K562 (cell line): ENCODE measurements around the gene ARHGAP15. TPM values are rescaled to one million over a fixed set of nuclear protein-coding genes. Genes with fewer than 3 reads are reported as not detected.

Source experiments
- ATAC-seq: fragments of 200-7000 bp; cut with Tn5 transposase; 3 replicates; pipeline ENCODE4 v1.9.1; 2020; ENCODE audit warnings: moderate library complexity
- BruUV-seq: library from RNA; stranded (reverse); fragments of 400-500 nt; replicated peaks from 2 replicates; lab custom pipeline; 2021; lab: Mats Ljungman, UMichigan
- CTCF ChIA-PET: fragments of 300-600 bp; formaldehyde crosslinking; extraction: SDS; loops from one replicate; lab custom pipeline; 2021; ENCODE audit warnings: low intra/inter-chr PET ratio; lab: Yijun Ruan, JAX
- POLR2A ChIA-PET: fragments of 300-600, 350-650 bp; sonication (Branson Sonifier 250); formaldehyde crosslinking; extraction: SDS; loops from one replicate; lab custom pipeline; 2021; ENCODE audit warnings: antibody characterized with exemption, inconsistent platforms; lab: Yijun Ruan, JAX
- DNase-seq, 4 experiments: peaks; one replicate each; pipeline versions ENCODE4 v3.0.0 to v3.0.0-alpha.2; 2011 to 2018; ENCODE audit warnings: low spot score in 3 of 4, mixed read lengths in 3 of 4; ENCODE audit errors: extremely low read depth in 1 of 4
- FAIRE-seq: peaks from 2 replicates; lab custom pipeline; 2011; peaks lifted over from hg19 to GRCh38; lab: Jason Lieb, UNC
- H2AFZ ChIP-seq: 2 replicates; pipeline ENCODE4 v1.6.0; 2011; ENCODE audit warnings: low read depth, low read length, control low read depth, inconsistent platforms
- H3K27ac ChIP-seq: fragments of 200-600 bp; 3 replicates; pipeline ENCODE4 v1.8.0; 2011; ENCODE audit warnings: low read depth, mild to moderate bottlenecking, control low read depth, inconsistent platforms, low read length, moderate library complexity, mixed read lengths; ENCODE audit errors: extremely low read depth
- H3K27me3 ChIP-seq, 2 experiments: fragments of 300-600 bp in 1 of 2; 2 replicates in 1 of 2; 3 replicates in 1 of 2; pipeline versions ENCODE4 v1.6.0 to v1.8.0; 2011; ENCODE audit warnings: inconsistent platforms in 2 of 2, low read length in 2 of 2, mild to moderate bottlenecking in 1 of 2, mixed read lengths in 1 of 2, moderate library complexity in 1 of 2; ENCODE audit not compliant: control insufficient read depth in 2 of 2, insufficient read depth in 2 of 2
- H3K36me3 ChIP-seq: fragments of 300-600 bp; 3 replicates; pipeline ENCODE4 v1.8.0; 2011; ENCODE audit warnings: mild to moderate bottlenecking, low read length, inconsistent platforms; ENCODE audit not compliant: control insufficient read depth, insufficient read depth
- H3K4me1 ChIP-seq, 2 experiments: fragments of 200-600 bp in 1 of 2; replicated peaks in 1 of 2; 2 replicates in 1 of 2; 3 replicates in 1 of 2; pipeline versions ENCODE4 v1.5.1 to v1.8.0; 2011; ENCODE audit warnings: inconsistent platforms in 2 of 2, low read length in 2 of 2, mild to moderate bottlenecking in 1 of 2, mixed read lengths in 1 of 2, moderate library complexity in 1 of 2; ENCODE audit not compliant: control insufficient read depth in 2 of 2, insufficient read depth in 2 of 2
- H3K4me2 ChIP-seq: 2 replicates; pipeline ENCODE4 v1.6.1; 2011; ENCODE audit warnings: low read length, control low read depth, inconsistent platforms, mixed read lengths; ENCODE audit not compliant: insufficient read depth
- H3K4me3 ChIP-seq: fragments of 200-600 bp; sonication (generic), shearing (Covaris generic); 2 replicates; pipeline ENCODE4 v1.5.1; 2016; ENCODE audit warnings: control low read depth, inconsistent platforms
- H3K79me2 ChIP-seq: fragments of 200-600 bp; 3 replicates; pipeline ENCODE4 v1.8.0; 2011; ENCODE audit warnings: low read length, inconsistent platforms; ENCODE audit not compliant: control insufficient read depth, insufficient read depth
- H3K9ac ChIP-seq, 2 experiments: 2 replicates each; pipeline versions ENCODE4 v1.6.0 to v1.6.1; 2011; ENCODE audit warnings: low read depth in 2 of 2, low read length in 2 of 2, control low read depth in 1 of 2, inconsistent platforms in 1 of 2, mild to moderate bottlenecking in 1 of 2, mixed read lengths in 1 of 2; ENCODE audit not compliant: insufficient read depth in 1 of 2
- H3K9me1 ChIP-seq: one replicate; pipeline ENCODE4 v1.6.0; 2011; ENCODE audit warnings: inconsistent platforms, mild to moderate bottlenecking, low read length, moderate library complexity; ENCODE audit not compliant: control insufficient read depth, insufficient read depth
- H3K9me3 ChIP-seq: replicated peaks from 2 replicates; pipeline ENCODE4 v1.5.1; 2011; ENCODE audit warnings: low read depth, low read length, inconsistent platforms; ENCODE audit not compliant: control insufficient read depth, insufficient read depth
- H4K20me1 ChIP-seq: replicated peaks from 2 replicates; pipeline ENCODE4 v1.6.1; 2011; ENCODE audit warnings: low read length, inconsistent platforms, mixed read lengths; ENCODE audit not compliant: control insufficient read depth, insufficient read depth
- DMBX1 ChIP-seq: fragments of 250-450 bp; sonication (Bioruptor Pico); IDR thresholded peaks from 2 replicates; pipeline ENCODE4 v1.8.0; 2022; ENCODE audit warnings: inconsistent platforms, mild to moderate bottlenecking, moderate library complexity, borderline replicate concordance
- PHTF2 ChIP-seq: fragments of 250-450 bp; sonication (Bioruptor Pico); IDR thresholded peaks from 2 replicates; pipeline ENCODE4 v1.5.0; 2021; ENCODE audit warnings: mild to moderate bottlenecking
- TAF7 ChIP-seq: fragments of 450-650 bp; IDR thresholded peaks from 2 replicates; pipeline ENCODE4 v1.6.1; 2016; ENCODE audit warnings: missing genetic modification characterization, missing compliant biosample characterization
- TFAM ChIP-seq: fragments of 250-450 bp; sonication (Bioruptor Pico); conservative IDR thresholded peaks from 2 replicates; pipeline ENCODE4 v1.5.0; 2021; ENCODE audit warnings: mild to moderate bottlenecking, moderate library complexity
- ZNF140 ChIP-seq: fragments of 250-450 bp; sonication (Bioruptor Pico); IDR thresholded peaks from 2 replicates; pipeline ENCODE4 v1.8.0; 2021; ENCODE audit warnings: moderate library complexity, mild to moderate bottlenecking, inconsistent platforms
- ZNF263 ChIP-seq: sonication (generic); formaldehyde crosslinking; IDR thresholded peaks from 2 replicates; pipeline ENCODE4 v1.8.0; 2022; ENCODE audit warnings: mild to moderate bottlenecking, missing genetic modification reagents, borderline replicate concordance
- WGBS: fragments of 100-300 bp; shearing (Covaris generic); methylation state at CpG from one replicate; pipeline ENCODE4 v1.1.6; 2016; ENCODE audit warnings: low coverage, mixed read lengths; ENCODE audit not compliant: insufficient coverage; ENCODE audit errors: missing lambda C conversion rate; 5-methylcytosine and 5-hydroxymethylcytosine counted together
- in situ Hi-C: fragments of 300-500 bp; cut with MboI; formaldehyde crosslinking; loops from 4 replicates; pipeline ENCODE4 v1.15.0; 2018; ENCODE audit warnings: inconsistent platforms, mixed read lengths
- intact Hi-C: fragments of 100-400 bp; cut with micrococcal nuclease; formaldehyde crosslinking; loops from 2 replicates; pipeline ENCODE4 v1.14.2; 2022
- polyA plus RNA-seq, 8 experiments: library from polyadenylated mRNA; depleted of rRNA in 4 of 8; stranded (reverse) in 5 of 8; unstranded in 3 of 8; fragments of >200 nt; fragmentation: Nextera tagmentation in 2 of 8; fragmentation: Illumina TruSeq in 1 of 8; extraction: Ambion mirVana in 2 of 8; extraction: Trizol in 1 of 8; gene quantifications; 2 replicates each; pipeline versions ENCODE4 v1.2.1 to v1.2.3, GENCODE V29; 2011 to 2014; ENCODE audit warnings: inconsistent platforms in 1 of 8, missing spikeins in 1 of 8
- total RNA-seq, 7 experiments: library from RNA; depleted of rRNA in 6 of 7; stranded (reverse); fragments of >200 nt in 6 of 7; fragmentation: Illumina TruSeq in 2 of 7; extraction: Trizol in 2 of 7; gene quantifications; 2 replicates each; pipeline versions ENCODE4 v1.2.1 to v1.2.3, GENCODE V29; 2011 to 2021; ENCODE audit warnings: low replicate concordance in 1 of 7
- TF ChIP-seq, protein P1 (sequence below): sonication (generic); formaldehyde crosslinking; IDR thresholded peaks from 2 replicates; pipeline ENCODE4 v1.8.1; 2022; ENCODE audit warnings: missing genetic modification reagents

The ARHGAP15 gene
- total and polyA plus RNA-seq, 9 of the 15 experiments (the other 6 are each of a cell fraction or from before 2014, with no cell fraction given) = 1.5 to 17.9 (median 7.9) TPM

DNA sequence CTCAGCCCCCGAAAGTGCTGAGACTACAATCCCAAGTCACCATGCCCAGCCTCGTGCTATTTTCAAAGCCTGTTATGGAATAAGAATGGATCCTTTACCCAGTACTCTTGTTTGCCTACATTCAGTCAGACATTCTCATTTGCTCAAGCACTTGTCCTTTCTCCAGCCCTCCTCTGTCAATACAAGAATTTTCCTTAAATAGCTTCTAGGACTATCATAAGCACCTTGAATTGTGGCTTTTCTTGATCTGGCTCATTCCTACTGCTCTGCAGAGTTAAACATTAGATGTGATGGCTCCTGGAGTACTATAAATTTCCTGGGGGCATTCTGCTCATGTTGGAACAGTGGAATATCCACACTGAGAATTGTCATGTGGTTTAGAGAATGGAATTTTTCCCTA, 506.1 kb downstream of the ARHGAP15 start:
- in situ Hi-C loops (no loop called here), intact Hi-C loops (no loop called here)
- DNase-seq (no peak), FAIRE-seq (no peak), ATAC-seq (no peak)
- Histone ChIP-seq H3K4me3 (no peak overlapping the region), H4K20me1 (no peaks in the 10 kb centered on the region), H3K4me2 (no peak overlapping the region), H3K9me1 (no peaks in the 10 kb centered on the region), H3K4me1 (no peaks in the 10 kb centered on the region), H3K9me3 (no peaks in the 10 kb centered on the region), H3K36me3 (no peaks in the 10 kb centered on the region), H3K79me2 (no peaks in the 10 kb centered on the region), H2AFZ (no peak overlapping the region), H3K27me3 (no peaks in the 10 kb centered on the region), H3K9ac (no peak overlapping the region), H3K27ac (no peak overlapping the region)
- BruUV-seq = no TSS peak
- POLR2A ChIA-PET = no interaction called here
- 19% methylated on average over 2 of the region's 2 CpGs for whole genome bisulfite sequencing
- CTCF ChIA-PET = interaction anchor here (0.6 kb wide), 1 partner anchor 156 kb away, joined by 4 read pairs; no protein-coding TSS in a partner anchor
- TF ChIP-seq ZNF263 (CRISPR knock-in tag) (no peak), TAF7 (no peak), ZNF140 (CRISPR knock-in tag) (no peak), DMBX1 (CRISPR knock-in tag) (no peak), TFAM (CRISPR knock-in tag) (no peak), PHTF2 (CRISPR knock-in tag) (no peak)
- TF ChIP-seq, protein P1, sequence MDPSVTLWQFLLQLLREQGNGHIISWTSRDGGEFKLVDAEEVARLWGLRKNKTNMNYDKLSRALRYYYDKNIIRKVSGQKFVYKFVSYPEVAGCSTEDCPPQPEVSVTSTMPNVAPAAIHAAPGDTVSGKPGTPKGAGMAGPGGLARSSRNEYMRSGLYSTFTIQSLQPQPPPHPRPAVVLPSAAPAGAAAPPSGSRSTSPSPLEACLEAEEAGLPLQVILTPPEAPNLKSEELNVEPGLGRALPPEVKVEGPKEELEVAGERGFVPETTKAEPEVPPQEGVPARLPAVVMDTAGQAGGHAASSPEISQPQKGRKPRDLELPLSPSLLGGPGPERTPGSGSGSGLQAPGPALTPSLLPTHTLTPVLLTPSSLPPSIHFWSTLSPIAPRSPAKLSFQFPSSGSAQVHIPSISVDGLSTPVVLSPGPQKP (CRISPR knock-in tag) = no peak
